DOHH2 (cell line): Measurements from ENCODE around the gene VIL1.

Experiments used
- CTCF ChIP-seq: fragments of 200-600 bp; sonication (generic); IDR thresholded peaks from one replicate; pipeline ENCODE4 v1.5.1; 2014; ENCODE audit warnings: antibody characterized with exemption, mild to moderate bottlenecking, low read depth, low read length; ENCODE audit not compliant: poor library complexity, severe bottlenecking
- EZH2phosphoT487 ChIP-seq: fragments of 200-600 bp; sonication (generic); IDR thresholded peaks from 2 replicates; pipeline ENCODE4 v1.6.1; 2017; ENCODE audit warnings: borderline replicate concordance, mild to moderate bottlenecking, antibody characterized with exemption, low read length, moderate library complexity, mixed read lengths

GRCh38 chr2:218369330-218369729 lies 49.6 kb upstream of the VIL1 start:
- TF ChIP-seq CTCF (no peak), EZH2phosphoT487 (no peak)
